Measurements from ENCODE around the gene RNU6-7.

The RNU6-7 gene

DNA sequence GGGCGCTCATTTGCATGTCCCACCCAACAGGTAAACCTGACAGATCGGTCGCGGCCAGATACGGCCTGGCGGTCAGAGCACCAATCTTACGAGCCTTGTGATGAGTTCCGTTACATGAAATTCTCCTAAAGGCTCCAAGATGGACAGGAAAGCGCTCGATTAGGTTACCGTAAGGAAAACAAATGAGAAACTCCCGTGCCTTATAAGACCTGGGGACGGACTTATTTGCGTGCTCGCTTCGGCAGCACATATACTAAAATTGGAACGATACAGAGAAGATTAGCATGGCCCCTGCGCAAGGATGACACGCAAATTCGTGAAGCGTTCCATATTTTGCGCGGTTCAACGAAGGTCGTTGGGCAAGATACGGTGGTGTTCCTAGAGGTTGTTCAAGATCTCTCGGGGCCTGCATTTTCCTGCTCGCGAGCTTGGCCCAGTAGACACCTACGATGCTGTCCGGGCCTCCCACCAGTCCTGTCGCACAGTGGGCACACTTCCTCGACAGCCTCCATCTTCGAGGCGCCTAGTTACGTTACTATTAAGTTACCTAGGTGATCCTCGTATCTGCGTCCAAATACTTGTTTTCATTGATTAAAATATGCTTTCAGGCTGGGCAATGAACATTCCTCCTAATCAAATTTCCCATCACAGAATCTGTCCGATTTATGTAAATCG lies at the start of gene RNU6-7:
Gene RNU6-7 (plus strand): TSS at position 230 of the 675 bp plus-strand sequence.
- DNase-seq, result no peak

DNA sequence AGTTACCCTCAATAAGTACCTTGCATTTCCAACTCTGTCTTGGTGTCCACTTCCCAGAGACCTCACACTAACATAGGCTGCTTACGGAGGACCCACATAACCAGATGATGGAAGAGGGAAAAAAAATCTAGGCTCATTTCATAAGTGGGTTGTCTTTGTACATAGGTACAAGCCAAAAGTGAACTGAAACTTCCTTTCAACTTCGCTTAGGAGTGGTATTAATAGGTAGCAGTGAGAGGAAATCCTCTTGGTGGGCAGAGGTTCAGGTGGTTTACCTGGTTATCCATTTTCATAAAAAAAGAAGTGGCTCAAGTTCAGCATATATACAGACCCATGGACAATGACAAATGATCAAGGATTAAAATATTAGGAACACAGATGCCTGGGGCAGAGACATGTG lies 35.8 kb upstream of the RNU6-7 start:
- DNase-seq, result no peak

DNA sequence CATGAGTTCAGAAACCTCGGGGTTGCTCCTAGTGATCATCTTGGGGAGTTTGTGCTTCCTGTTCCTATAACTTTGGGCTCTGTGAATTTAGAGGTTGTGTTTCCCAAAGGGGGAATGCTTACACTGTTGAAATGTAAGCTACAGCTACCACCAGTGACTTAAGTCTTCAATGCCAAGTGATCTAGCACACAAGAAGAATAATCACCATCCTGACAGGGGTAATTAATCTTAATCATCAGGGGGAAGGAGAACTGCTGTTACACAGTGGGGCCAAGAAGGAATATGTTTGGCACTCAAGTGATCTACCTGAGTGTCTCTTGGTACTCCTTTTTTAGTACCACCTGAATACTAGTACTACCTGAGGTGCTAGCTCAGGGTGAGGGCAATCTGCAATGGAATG lies 34.9 kb upstream of the RNU6-7 start:
- no peak for DNase-seq

DNA sequence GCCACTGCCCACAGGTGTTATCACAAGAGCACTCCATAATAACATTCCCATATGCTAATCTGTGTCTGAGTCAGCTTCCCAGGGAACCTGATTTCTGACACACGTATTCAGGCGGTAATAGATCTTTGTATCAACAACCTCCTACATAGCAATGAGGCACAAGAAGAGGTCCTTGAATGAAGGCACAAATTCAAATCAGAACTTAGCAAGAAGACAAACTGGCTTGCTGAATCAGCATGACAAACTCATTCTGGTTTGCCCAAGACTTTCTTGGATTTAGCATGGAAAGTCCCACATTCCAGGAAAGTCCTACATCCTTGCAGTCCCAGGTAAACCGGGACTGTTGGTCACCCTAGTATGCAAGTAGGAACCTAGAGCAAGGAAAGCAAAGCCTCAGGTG lies 33.9 kb upstream of the RNU6-7 start:
- no peak for DNase-seq

DNA sequence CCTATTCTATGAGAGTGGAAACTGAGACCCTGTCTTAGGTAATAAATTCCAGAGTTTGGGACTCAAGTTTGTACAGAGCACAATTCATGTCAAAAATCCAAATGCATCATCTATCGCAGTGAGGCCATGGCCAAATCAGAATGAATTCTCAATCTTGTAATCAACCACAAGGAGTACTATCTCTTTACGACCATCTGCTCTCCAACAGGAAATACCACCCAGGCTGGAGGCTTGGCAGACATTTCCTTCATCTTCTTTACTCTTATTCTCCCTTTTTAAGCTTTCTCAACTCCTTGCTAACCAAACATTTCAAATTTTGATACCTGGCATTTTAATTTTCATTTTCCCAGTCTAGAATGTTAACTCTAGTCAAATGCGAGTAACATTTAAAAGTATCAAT lies 32.7 kb upstream of the RNU6-7 start:
- no peak for DNase-seq

DNA sequence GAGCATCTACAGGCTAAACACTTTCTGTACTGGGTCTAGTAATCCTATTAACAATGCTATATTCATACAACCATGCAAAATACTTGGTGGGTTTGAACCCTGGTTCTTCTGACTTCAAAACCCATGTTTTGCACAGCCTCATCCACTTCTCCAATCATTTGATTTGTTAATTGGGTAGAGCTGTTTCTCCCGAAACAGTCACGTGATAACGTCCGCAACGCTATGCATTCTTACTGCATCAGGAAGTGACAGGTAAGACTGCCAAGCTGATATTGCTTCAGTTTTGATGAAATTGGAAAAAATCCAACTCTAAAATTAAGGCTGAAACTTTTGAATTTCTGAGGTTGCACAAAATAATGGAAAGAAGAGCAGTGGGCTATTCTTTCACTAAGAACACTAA lies 30.4 kb upstream of the RNU6-7 start:
- DNase-seq, result no peak

DNA sequence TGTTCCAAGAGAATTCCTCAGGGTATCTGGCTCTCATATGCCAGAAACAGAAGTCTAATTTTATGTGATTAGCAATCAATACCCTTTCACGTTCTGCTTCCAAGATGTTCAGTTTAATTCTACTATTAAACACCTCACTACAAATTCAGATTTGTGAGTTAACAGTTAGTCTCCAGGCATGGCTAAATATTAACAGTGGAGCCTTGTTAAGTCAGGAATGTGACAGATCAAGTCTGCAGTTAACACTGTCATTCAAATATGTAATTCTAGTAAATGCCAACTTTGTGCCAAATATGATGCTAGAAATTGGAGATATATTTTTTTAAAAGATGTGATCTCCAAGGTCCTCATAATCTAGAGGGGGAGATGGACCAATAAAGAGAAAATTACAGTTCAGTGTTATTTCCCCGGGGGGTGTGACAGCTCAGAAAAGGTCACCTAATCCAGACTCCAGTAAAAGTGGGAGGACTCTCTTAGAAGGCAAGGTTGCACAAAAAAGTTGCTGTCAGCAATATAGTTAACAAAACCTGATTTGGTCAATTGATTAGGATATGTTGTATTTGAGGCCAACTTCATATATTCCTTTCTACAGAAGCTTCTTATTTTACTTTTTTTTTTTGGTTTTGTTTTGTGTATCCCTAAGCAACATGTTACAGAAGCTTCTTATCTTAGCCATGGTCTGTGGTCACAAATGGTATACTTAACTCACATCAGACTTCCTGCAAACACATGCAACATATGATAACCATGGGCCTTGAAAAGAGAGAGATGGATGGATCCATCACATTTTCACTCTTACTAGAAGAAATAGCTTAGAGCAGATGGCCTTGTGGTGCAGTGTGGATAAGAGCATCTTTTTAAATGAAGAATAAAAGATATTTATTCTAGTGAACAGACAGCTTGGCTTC lies 18.4 kb upstream of the RNU6-7 start:
- DNase-seq, result no peak

DNA sequence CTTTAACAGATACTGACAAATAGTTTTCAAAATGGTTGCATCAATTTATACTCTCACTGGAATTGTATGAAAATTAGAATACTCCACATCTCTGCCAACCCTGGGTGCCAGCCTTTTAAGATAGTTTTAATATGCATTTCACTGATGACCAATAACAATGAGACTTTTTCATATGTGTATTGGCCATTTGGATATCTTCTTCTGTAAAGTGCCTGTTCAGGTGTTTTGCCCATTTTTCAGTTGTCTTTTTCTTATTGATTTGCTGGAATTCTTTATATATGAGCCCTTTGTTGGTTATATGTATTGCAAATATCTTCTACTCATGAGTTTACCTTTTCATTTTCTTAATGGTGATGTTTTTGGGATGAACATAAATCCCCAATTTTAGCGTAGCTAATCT lies 16.7 kb upstream of the RNU6-7 start:
- no peak for DNase-seq

DNA sequence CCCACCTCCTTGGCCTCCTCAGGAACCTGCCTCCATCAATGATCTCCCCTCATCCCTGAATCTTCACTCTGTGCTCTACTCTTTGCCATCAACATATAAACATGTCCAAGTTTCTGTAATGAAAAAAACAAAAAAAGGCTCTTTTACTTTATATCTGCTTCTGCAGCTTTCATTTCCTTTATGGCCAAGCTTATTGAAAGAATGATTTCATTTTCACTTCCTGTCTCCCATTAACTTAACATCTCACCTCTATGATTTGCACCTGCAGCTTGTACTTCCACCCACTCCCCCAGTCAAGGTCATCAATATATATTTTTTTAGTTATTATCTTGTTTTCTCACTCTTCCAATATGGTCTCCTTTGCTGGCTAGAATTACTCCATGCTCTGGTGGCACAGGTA lies 15.6 kb upstream of the RNU6-7 start:
- no peak for DNase-seq

DNA sequence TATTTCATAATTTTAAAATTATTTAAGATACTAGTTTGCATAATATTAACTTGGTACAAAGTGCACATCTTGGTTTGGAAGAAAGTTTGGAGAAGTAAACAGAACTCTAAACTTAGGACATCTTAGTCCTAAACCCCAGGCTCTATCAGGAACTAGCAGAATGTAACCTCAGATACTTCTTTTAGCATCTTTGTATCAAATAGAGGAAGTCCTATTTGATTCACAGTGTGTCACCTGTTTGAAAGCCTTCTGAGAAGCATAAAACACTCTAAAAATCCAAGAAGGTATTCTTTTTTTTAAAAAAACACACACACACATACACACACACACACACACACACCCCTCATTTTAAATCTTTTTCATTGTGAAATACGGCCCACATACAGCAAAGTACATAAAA lies 12.0 kb upstream of the RNU6-7 start:
- no peak for DNase-seq

DNA sequence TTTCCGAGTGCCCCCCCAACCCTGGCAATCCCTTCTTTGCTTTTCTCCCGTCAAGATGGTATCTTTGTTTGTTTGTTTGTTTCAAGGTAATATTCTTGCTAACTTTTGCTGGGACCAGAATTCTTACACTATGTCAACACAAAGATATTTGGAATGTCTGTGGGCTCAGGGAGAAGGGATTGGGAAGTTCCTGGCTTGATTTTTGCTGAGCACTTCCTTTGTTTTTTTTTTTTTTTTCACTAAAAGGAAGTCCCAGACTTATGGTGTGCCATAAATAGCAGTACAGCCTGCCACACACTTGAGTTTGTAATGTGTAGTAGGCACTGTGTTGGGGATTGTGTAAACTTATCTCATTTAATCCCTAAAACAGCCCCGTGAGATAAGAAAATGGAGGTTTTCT lies 11.2 kb upstream of the RNU6-7 start:
- DNase-seq, result peak; percentile 24

DNA sequence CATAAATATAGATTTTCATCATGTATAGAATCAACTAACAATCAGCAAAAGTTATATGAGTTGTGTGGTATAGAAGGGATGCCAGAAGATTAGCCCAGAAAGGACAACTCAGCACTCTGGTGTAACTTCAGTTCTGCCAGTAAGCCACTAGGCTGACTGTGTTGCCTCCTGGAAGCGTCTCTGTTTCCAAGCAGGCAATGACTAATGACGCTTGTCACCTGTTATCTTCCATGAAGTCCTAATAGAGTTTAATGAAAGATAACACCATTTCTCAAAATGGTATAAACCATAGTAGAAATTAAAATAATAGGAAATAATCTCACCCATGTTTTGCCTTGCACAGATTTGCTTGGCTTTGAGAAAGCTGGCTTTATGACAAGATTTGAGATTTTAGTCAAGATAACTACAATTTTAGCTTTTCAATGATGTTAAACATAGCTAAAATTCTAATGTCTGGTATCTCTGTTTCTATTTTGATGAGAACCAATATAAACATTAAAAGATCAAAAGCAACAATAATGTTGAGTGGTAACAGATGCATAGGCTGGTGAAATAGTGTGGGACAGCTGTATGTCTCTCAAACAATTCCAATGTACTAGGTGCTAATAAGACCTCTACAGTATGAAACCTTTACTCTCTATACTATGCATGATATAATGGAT lies 9.0 kb upstream of the RNU6-7 start:
- DNase-seq, result no peak

DNA sequence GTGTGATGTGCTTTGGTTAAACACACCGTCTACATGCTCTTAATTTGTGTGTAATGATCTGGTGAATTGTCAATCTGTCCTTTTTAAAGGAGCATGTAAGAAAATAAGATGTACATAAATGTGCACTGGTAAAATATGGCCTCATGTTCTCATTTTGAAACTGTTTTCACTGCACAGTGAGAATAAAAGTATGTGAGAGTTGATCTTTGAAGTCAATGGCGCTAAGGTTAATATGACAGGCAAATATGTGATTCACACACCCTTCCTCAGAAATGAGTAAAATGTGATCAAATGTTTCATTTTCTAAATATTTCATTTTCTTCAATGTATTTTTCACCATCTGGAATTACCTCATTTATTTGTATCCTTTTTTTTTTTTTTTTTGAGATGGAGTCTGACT lies 8.3 kb upstream of the RNU6-7 start:
- no peak for DNase-seq

DNA sequence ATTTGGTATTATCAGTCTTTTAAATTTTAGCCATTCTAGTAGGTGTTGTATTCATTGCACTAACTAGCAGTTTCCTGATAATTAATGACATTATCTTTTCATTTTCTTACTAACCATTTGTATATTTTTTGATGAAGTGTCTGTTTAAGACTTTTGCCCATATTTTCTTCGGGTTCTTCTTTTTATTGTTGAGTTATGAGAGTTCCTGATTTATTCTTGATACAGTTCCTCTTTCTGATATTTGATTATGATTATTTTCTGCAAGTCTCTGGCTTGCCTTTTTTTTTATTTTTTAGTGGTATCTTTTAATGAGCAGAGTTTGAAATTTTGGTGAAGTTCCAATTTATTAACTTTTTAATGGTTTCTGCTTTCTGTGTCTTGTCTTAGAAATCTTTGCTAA lies 6.2 kb upstream of the RNU6-7 start:
- no peak for DNase-seq

DNA sequence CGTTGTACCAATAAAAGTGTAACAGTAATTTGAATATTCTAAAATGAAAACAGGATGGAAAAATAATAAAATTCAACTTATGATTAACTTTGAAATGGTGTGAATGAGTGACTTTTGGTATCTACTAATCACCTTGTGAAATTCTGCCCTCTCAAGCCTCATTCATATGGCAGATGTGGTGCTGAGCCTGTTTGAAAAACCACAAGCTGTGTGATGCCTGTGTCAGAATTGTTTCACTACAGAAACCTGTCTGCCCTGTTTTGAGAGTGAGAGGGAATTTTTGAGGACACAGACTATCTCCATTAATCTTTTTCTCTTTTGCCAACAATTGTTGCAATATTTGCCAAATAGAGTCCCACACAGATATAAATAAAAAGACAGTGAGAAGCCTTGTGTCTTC lies 3.9 kb upstream of the RNU6-7 start:
- DNase-seq, result no peak

DNA sequence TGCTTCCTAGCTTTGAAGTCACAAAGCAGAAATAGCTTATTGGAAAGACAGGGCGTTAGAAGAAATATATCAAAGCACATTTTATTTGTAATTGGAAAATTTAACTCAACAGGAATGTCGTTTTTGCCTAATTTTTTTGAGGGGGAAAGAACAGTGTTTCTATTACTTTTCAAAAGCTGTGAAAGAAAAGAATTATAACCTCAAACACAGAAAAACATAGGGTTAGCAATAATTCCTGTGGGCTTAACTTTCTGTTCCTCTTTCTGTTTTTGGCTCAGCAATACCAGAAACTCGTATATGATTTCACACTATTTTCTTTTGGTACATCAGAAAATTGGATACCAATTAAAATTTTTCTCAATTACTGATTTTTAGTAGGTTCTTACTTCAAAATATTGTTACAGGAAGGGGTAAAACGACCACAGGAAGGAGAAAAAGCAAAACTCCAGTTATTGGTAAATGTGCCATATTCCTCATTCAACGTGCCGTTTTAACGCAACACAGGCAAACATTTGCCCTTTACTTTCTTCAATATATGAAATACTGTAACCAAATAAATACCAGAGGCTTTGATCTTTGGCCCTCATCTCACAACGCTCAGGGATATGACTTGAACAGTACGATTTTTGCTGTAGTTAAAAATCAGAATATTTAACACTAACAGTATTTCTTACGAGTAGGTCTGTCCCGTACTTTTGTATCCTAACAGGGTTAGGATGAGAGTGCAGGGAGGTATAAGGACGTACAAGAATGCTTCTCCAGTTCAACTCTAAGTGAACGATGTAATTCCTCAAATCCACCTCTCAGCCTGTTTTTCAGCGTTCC lies 1.3 kb upstream of the RNU6-7 start:
- DNase-seq, result no peak

DNA sequence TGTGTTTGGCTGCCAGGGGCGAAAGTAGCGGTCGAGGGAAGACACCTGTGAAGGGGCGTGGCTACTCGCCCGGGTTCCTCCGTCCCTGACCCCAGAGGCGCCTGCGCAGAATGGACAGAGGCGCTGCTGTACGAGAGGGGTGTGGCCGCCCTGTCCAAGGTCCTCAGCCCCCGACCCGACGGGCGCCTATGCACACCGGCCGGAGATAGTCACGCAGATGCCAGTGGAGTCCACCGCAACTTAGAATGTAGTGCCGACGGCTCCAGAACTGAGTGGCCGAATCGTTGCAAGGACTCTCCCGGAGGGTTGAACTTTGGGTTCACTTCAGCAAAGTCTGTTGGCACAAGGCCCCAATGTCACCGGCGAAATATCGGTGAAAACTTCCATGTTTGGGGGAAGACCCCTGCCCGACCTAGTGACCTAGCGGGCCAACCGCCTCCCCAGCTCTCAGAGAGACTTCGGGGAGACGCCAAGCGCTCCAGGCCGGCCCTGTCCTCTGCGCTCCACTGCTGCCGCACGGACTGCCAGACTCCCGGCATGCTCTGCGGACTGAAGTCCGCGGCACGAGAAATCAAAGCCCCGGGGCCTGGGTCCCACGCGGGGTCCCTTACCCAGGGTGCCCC lies 541 bp upstream of the RNU6-7 start:
- DNase-seq, result peak; percentile 66

DNA sequence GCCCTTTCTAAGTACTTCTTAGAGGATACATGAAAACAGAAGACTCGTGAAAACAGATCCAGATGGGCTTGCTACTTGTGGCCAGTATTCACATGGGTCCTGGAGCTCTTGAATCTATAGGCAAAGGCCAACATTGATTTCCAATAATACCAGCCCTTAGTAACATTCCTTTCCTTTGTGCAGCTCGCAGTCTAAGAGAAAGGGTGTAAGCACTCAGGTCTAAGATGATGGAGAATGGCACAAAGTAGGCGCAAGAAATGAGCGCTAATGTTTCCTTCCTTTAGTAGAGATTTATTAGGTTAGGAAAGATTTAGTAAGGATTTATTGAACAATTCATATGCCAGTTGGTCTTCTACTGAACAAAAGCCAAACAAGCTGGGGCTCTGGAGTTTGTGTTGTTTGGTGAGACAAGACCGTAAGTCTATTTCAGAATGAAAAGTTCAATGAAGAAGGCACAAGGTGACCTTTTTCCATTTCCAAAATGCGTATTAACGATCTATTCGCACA lies 699 bp downstream of the RNU6-7 start:
- peak; percentile 30 for DNase-seq

DNA sequence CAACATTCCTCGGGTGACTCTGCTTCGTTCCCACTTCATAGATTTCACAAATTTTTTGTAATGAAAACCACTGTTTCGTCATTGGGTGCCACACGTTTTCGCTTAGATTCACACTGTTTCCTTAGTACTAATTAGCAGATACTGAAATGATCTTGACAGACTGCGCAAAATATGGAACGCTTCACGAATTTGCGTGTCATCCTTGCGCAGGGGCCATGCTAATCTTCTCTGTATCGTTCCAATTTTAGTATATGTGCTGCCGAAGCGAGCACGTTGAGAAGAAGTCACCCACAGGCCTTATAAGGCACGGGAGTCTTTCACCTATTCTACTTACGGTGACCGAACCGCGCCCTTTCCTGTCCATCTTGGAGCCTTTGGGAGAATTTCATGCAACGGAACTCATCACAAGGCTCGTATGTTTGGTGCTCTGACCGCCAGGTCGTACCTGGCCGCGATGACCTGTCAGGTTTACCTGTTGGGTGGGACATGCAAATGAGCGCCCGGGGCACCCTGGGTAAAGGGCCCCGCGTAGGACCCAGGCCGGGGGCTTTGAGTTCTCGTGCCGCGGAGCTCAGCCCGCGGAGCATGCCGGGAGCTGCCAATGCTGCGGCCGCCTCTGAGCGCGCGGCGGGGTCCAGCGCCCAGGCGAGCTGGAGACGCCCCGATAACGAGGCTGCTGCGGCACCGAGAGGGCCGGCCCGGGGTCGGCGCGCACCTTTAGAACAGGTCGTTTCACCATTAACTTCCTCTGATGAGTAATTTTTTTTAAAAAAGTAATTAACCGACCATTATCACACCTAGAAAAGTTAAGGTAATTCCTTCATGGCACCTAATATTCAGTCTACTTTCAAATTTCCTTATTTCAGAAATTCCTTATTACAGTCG lies 1.4 kb downstream of the RNU6-7 start, which contains the start of gene RNU6-8:
Gene RNU6-8 (minus strand): TSS at position 272 of the 885 bp plus-strand sequence.
- DNase-seq, result peak; percentile 90

DNA sequence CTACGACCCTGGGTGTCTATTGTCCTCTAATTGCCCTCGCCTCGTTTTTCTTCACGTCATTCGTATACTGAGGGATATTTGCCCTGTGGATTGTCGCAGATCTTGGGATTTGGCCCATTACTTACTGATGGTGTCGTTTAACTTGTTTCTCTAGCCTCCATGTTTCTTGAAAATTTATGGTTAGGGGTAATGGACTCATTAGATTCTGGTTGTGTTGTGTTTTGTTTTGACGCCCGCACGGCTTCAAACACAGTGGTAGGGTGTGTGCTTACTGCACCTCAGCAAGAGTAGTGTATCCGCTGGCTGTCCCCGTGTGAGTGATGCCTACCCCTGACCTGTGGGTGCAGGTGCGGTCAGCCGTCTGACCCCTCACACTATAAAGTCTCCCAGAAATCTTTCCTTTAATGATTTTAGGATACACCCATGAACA lies 2.1 kb downstream of the RNU6-7 start:
- DNase-seq, result no peak

DNA sequence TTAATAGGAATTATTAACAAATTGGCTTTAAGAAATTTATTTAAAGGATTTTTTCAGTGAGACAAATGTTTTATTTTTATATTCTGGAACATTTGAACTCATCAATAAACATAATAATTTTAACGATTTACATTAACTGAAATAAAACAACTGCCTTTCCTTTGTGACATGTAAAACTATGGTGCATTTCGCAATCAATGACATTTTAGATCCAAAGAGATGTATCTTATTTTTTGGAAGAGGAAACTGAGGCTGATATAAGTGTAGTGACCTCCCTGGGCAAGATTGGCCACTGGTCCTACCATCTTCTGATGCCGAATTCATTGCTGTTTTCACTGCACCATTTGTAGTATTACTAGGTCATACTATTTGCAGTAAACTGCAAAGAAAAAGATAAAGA lies 3.7 kb downstream of the RNU6-7 start:
- no peak for DNase-seq
